ENCODE measurements around the gene COMMD10. TPM values are rescaled to one million over a fixed set of nuclear protein-coding genes. Genes with fewer than 3 reads are reported as not detected.

The COMMD10 gene
- total and polyA plus RNA-seq, 2 of the 8 experiments (the other 6 are each of a cell fraction or from before 2014, with no cell fraction given): 16.5 to 43.4 TPM

DNA sequence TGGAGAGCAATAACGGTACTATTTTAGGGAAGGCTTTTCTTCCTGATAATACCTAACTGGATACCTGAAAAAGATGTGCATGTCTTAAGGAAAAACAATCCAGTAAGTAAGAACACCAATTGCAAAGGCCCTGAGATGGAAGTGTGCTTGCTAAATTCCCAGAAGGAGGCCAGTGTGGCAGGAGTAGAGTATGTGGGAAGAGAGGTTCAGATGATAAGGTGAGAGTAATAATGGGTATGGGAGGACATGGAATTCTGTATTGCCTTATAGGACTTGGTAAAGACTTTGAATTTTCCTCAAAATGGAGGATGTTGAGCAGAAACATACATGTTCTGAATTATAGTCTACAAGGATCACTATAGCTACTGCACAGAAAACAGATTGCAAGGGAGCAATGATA lies 89.3 kb downstream of the COMMD10 start:
- CTCF ChIA-PET (ENCODE audit: partially characterized antibody): no interaction called here
- no peaks in the 10 kb centered on the region for H3K27me3 ChIP-seq (replicated peaks in 1 of 4; ENCODE audit: control insufficient read depth in 3 of 4, extremely low read depth in 1 of 4, insufficient read depth in 3 of 4, low read length in 3 of 4)
- no peak overlapping the region for H3K23ac ChIP-seq (ENCODE audit: insufficient read length)
- TF ChIP-seq POLR2AphosphoS5 (IDR thresholded peaks at IDR 0.05; ENCODE audit: low read depth, low read length): no peak
- no peak for TF ChIP-seq ATF2 (IDR thresholded peaks at IDR 0.05; ENCODE audit: low read length)
- no peak for TF ChIP-seq SIX5 (IDR thresholded peaks at IDR 0.05; ENCODE audit: low read depth, low read length)
- no peak for TF ChIP-seq ASH2L (IDR thresholded peaks at IDR 0.05; ENCODE audit: low read length)
- no peak for TF ChIP-seq EP300 (IDR thresholded peaks at IDR 0.05; ENCODE audit: borderline replicate concordance in 1 of 2, low read depth in 2 of 2, low read length in 2 of 2)
- no peak for TF ChIP-seq BACH1 (IDR thresholded peaks at IDR 0.05; ENCODE audit: low read length)
- TF ChIP-seq YY1 (IDR thresholded peaks at IDR 0.05; ENCODE audit: low read depth, low read length): no peak
- no peak for TF ChIP-seq JUND (IDR thresholded peaks at IDR 0.05; ENCODE audit: low read length)
- TF ChIP-seq EGR1 (IDR thresholded peaks at IDR 0.05; ENCODE audit: borderline replicate concordance, low read depth, low read length): no peak
- TF ChIP-seq SRF (IDR thresholded peaks at IDR 0.05; ENCODE audit: low read depth, low read length): no peak
- no peak for TF ChIP-seq SP4 (IDR thresholded peaks at IDR 0.05; ENCODE audit: low read length)
- TF ChIP-seq RFX5 (IDR thresholded peaks at IDR 0.05; ENCODE audit: borderline replicate concordance, low read depth, low read length): no peak
- TF ChIP-seq TCF12 (IDR thresholded peaks at IDR 0.05; ENCODE audit: low read depth, low read length): no peak
- H3K36me3 ChIP-seq (ENCODE audit: control insufficient read depth in 2 of 4, insufficient read depth in 4 of 4, low read length in 3 of 4): no peaks in the 10 kb centered on the region
- H3K4me2 ChIP-seq (ENCODE audit: insufficient read depth in 1 of 2, low read depth in 2 of 2, low read length in 2 of 2): no peak overlapping the region
- 100% methylated on average over 1 of the region's 1 CpG; no CpG with 5 or more reads in 1 of the 2 experiments for WGBS, 2 experiments (ENCODE audit: extremely low coverage in 1 of 2, insufficient coverage in 1 of 2, insufficient read length in 1 of 2, insufficient replicate concordance in 2 of 2, low coverage in 1 of 2, low lambda C conversion rate in 2 of 2, missing lambda C conversion rate in 1 of 2)
- H3K18ac ChIP-seq (ENCODE audit: extremely low read depth, low read length): no peak overlapping the region
- no peak overlapping the region for H2BK120ac ChIP-seq (replicated peaks; ENCODE audit: low read depth, low read length)
- no peaks in the 10 kb centered on the region for H3K9me3 ChIP-seq (ENCODE audit: insufficient read depth in 2 of 2, low read depth in 1 of 2, low read length in 1 of 2)
- H3K23me2 ChIP-seq (ENCODE audit: low read depth, low read length): no peaks in the 10 kb centered on the region
- H2BK12ac ChIP-seq (ENCODE audit: low read depth, low read length): no peak overlapping the region
- no peak overlapping the region for H2AFZ ChIP-seq (ENCODE audit: low read length)
- H3K56ac ChIP-seq (replicated peaks; ENCODE audit: insufficient read length, low read depth, low read length): no peak overlapping the region
- no peak overlapping the region for H3K9ac ChIP-seq (replicated peaks in 1 of 4; ENCODE audit: extremely low read depth in 1 of 4, low read depth in 3 of 4, low read length in 3 of 4)
- H3K79me2 ChIP-seq (ENCODE audit: control insufficient read depth in 1 of 2, insufficient read depth in 2 of 2, low read length in 2 of 2): no peaks in the 10 kb centered on the region
- POLR2A ChIA-PET (ENCODE audit: partially characterized antibody): no interaction called here
- no peaks in the 10 kb centered on the region for H3K79me1 ChIP-seq (ENCODE audit: low read depth, low read length)
- H2BK15ac ChIP-seq (ENCODE audit: low read length): no peak overlapping the region
- H3K4ac ChIP-seq (replicated peaks; ENCODE audit: insufficient read length, low read depth, low read length): no peak overlapping the region
- no peak overlapping the region for H4K91ac ChIP-seq (replicated peaks; ENCODE audit: insufficient read length, low read length)
- H3K14ac ChIP-seq (ENCODE audit: insufficient read length): no peak overlapping the region
- H3K4me1 ChIP-seq (replicated peaks in 1 of 4; ENCODE audit: control insufficient read depth in 3 of 4, insufficient read depth in 4 of 4, low read length in 3 of 4): no peaks in the 10 kb centered on the region
- no peak overlapping the region for H2BK20ac ChIP-seq (ENCODE audit: low read length)
- DNase-seq (ENCODE audit: low read depth in 1 of 2, low spot score in 2 of 2) (no peak), FAIRE-seq (no peak)
- H4K20me1 ChIP-seq (replicated peaks in 1 of 2; ENCODE audit: control insufficient read depth in 1 of 2, insufficient read depth in 2 of 2, low read length in 2 of 2): no peaks in the 10 kb centered on the region
- H3K4me3 ChIP-seq (ENCODE audit: extremely low read depth in 1 of 4, insufficient read depth in 2 of 4, low read depth in 3 of 4, low read length in 4 of 4): no peak overlapping the region
- no peak overlapping the region for H4K8ac ChIP-seq (ENCODE audit: extremely low read depth, insufficient read depth, low read length)
- H2AK5ac ChIP-seq (ENCODE audit: low read depth, low read length): no peak overlapping the region
- H2BK5ac ChIP-seq (ENCODE audit: low read depth, low read length): no peak overlapping the region
- no peak overlapping the region for H4K5ac ChIP-seq (ENCODE audit: insufficient read length, low read depth, low read length)
- H3K27ac ChIP-seq (ENCODE audit: low read depth, low read length): no peak overlapping the region

Data from H1 (cell line).